Stimulated activated CD8-positive, alpha-beta memory T cell treated with anti-CD3 and anti-CD28 coated beads, Interleukin-4, amount 100 ng/mL, for 4 hours (primary cell): ENCODE measurements around the gene TNFSF11.
"Not testable (repeated sequence)": the region's sequence is repeated elsewhere in the genome, so short reads cannot be mapped to it uniquely, and the experiment has no call there.

Experiments
- DNase-seq, 2 donors: peaks; one replicate each; pipeline ENCODE4 v3.0.0-alpha.2; 2020; ENCODE audit warnings: low read depth in 2 of 2, low spot score in 1 of 2

The TNFSF11 gene

GRCh38 chr13:42574011-42574410 lies at the start of gene TNFSF11:
Gene TNFSF11, plus strand, starts transcription at chr13:42574152. Its CDS starts 152 bp downstream, at chr13:42574304.
- DNase-seq: no peak

- no peak for DNase-seq
Observed at GRCh38 chr13:42524487-42525034, 49.4 kb upstream of the TNFSF11 start.

GRCh38 chr13:42525035-42525504 lies 48.9 kb upstream of the TNFSF11 start:
- no peak for DNase-seq

- no peak for DNase-seq
Observed at GRCh38 chr13:42526276-42526675, 47.7 kb upstream of the TNFSF11 start.

- no peak for DNase-seq
Observed at GRCh38 chr13:42526804-42527203, 47.1 kb upstream of the TNFSF11 start.

GRCh38 chr13:42532561-42533335 lies 41.2 kb upstream of the TNFSF11 start:
- no peak for DNase-seq

- DNase-seq: no peak
Observed at GRCh38 chr13:42533336-42533591, 40.7 kb upstream of the TNFSF11 start.

- no peak for DNase-seq
Observed at GRCh38 chr13:42534785-42535184, 39.2 kb upstream of the TNFSF11 start.

GRCh38 chr13:42538996-42539395 lies 35.0 kb upstream of the TNFSF11 start:
- DNase-seq: no peak

- DNase-seq: no peak
Observed at GRCh38 chr13:42539670-42540069, 34.3 kb upstream of the TNFSF11 start.

GRCh38 chr13:42543215-42543797 lies 30.6 kb upstream of the TNFSF11 start:
- DNase-seq: no peak

- no peak for DNase-seq
Observed at GRCh38 chr13:42544246-42544926, 29.6 kb upstream of the TNFSF11 start.

GRCh38 chr13:42545842-42546241 lies 28.1 kb upstream of the TNFSF11 start:
- DNase-seq: no peak

GRCh38 chr13:42547612-42548011 lies 26.3 kb upstream of the TNFSF11 start:
- DNase-seq: no peak

- DNase-seq: peak in 1 of 2 donors; percentile 5
Observed at GRCh38 chr13:42548731-42549551, 25.0 kb upstream of the TNFSF11 start.

- DNase-seq: no peak
Observed at GRCh38 chr13:42549552-42549936, 24.4 kb upstream of the TNFSF11 start.

- DNase-seq: no peak
Observed at GRCh38 chr13:42551611-42552010, 22.3 kb upstream of the TNFSF11 start.

GRCh38 chr13:42553098-42554046 lies 20.6 kb upstream of the TNFSF11 start:
- no peak for DNase-seq

GRCh38 chr13:42559057-42559456 lies 14.9 kb upstream of the TNFSF11 start:
- DNase-seq: no peak

- DNase-seq: not testable (repeated sequence)
Observed at GRCh38 chr13:42559573-42560218, 14.3 kb upstream of the TNFSF11 start.
